Smooth muscle cell (in vitro differentiated cells): ENCODE measurements around the gene ZNF22. TPM values are rescaled to one million over a fixed set of nuclear protein-coding genes. Genes with fewer than 3 reads are reported as not detected.

Experiments used
- DNase-seq: peaks from one replicate; lab custom pipeline; 2025; ENCODE audit not compliant: unreplicated experiment; lab: John Stamatoyannopoulos, UW
- H2AFZ ChIP-seq: fragments of 200-600 bp; sonication (generic); 2 replicates; pipeline ENCODE4 v1.6.0; 2016; ENCODE audit warnings: antibody characterized with exemption, low read depth, mild to moderate bottlenecking
- H3F3A ChIP-seq: fragments of 200-600 bp; sonication (generic); 2 replicates; pipeline ENCODE4 v1.6.0; 2017; ENCODE audit warnings: antibody characterized with exemption, low read depth
- H3K27ac ChIP-seq: fragments of 200-600 bp; sonication (generic); 2 replicates; pipeline ENCODE4 v1.5.1; 2016; ENCODE audit warnings: low read depth, mild to moderate bottlenecking
- H3K27me3 ChIP-seq: fragments of 200-600 bp; sonication (generic); 2 replicates; pipeline ENCODE4 v1.6.1; 2016; ENCODE audit warnings: low read depth, mild to moderate bottlenecking
- H3K36me3 ChIP-seq: fragments of 200-600 bp; sonication (generic); 2 replicates; pipeline ENCODE4 v1.5.1; 2016; ENCODE audit warnings: low read depth
- H3K4me1 ChIP-seq: fragments of 200-600 bp; sonication (generic); 2 replicates; pipeline ENCODE4 v1.5.1; 2016; ENCODE audit warnings: low read depth
- H3K4me2 ChIP-seq: fragments of 200-600 bp; sonication (generic); 2 replicates; pipeline ENCODE4 v1.6.0; 2016; ENCODE audit warnings: mild to moderate bottlenecking
- H3K4me3 ChIP-seq: fragments of 200-600 bp; sonication (generic); 2 replicates; pipeline ENCODE4 v1.5.1; 2016; ENCODE audit warnings: mild to moderate bottlenecking
- H3K79me2 ChIP-seq: fragments of 200-600 bp; sonication (generic); 2 replicates; pipeline ENCODE4 v1.6.0; 2016; ENCODE audit warnings: low read depth, mild to moderate bottlenecking
- H3K9ac ChIP-seq: fragments of 200-600 bp; sonication (generic); 2 replicates; pipeline ENCODE4 v1.6.0; 2016; ENCODE audit warnings: low read depth
- H3K9me3 ChIP-seq: fragments of 200-600 bp; sonication (generic); replicated peaks from 2 replicates; pipeline ENCODE4 v1.5.1; 2016; ENCODE audit warnings: low read depth
- H4K20me1 ChIP-seq: fragments of 200-600 bp; sonication (generic); 2 replicates; pipeline ENCODE4 v1.6.0; 2016; ENCODE audit warnings: low read depth
- WGBS: methylation state at CpG from one replicate; pipeline ENCODE4 v1.1.7; 2016; ENCODE audit warnings: low lambda C conversion rate; 5-methylcytosine and 5-hydroxymethylcytosine counted together
- polyA plus RNA-seq: library from polyadenylated mRNA; unstranded; fragments of >200 nt; fragmentation: Nextera tagmentation; extraction: Ambion mirVana; gene quantifications from 2 replicates; pipeline ENCODE4 v1.2.1, GENCODE V29; 2016
- total RNA-seq: library from RNA; depleted of rRNA; stranded (reverse); fragments of >200 nt; gene quantifications from 2 replicates; pipeline ENCODE4 v1.2.3, GENCODE V29; 2014
- TF ChIP-seq, protein P1 (sequence below): fragments of 200-600 bp; sonication (generic); IDR thresholded peaks from 2 replicates; pipeline ENCODE4 v1.5.1; 2017; ENCODE audit warnings: borderline replicate concordance, mild to moderate bottlenecking, antibody characterized with exemption; ENCODE audit not compliant: insufficient read depth, poor library complexity, severe bottlenecking

ZNF22 gene
- total and polyA plus RNA-seq, 2 experiments from 2014 or later: 30.7 to 38.9 TPM

DNA sequence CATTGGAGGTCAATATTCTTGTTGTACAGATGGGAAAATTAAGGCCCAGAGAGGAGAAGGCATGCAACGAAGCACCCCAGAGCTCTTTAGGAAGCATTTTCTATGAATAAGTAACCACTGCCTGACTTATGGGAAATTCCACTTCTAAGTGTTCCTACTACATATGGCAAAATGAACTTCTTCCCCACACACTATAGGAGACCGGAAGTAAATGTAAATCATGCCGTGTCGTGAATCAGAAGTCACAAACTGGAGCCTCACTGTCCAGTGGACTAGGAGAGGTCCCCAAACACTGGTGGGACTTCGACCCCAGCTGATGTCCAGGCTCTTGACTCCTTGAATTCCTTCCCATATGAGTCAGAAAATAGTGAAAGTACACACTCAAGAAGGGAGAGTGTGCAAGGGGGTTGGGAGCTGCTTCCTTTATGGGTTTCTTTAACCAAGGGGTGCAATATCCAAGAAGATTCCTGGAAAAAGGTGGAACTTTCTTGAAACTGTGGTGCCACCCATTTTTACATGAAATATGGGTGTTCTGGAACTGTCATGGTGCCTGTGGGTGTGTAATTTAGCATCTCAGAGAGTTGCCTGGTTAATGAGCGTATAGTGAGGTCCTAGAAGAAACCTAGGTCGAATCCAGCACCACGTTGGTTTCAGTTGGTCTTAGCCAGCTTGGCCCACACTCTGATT is 34.5 kb upstream of the ZNF22 start:
- H3K4me2 ChIP-seq: peak overlapping the region; percentile 46
- 69% methylated on average over 8 of the region's 8 CpGs for WGBS
- H3K27ac ChIP-seq: no peak overlapping the region
- H3F3A ChIP-seq: no peaks in the 10 kb centered on the region
- H3K9me3 ChIP-seq: no peaks in the 10 kb centered on the region
- H3K36me3 ChIP-seq: no peaks in the 10 kb centered on the region
- H4K20me1 ChIP-seq: no peaks in the 10 kb centered on the region
- H3K9ac ChIP-seq: no peak overlapping the region
- H3K27me3 ChIP-seq: no peaks in the 10 kb centered on the region
- DNase-seq: no peak
- no peak overlapping the region for H2AFZ ChIP-seq
- TF ChIP-seq, protein P1, sequence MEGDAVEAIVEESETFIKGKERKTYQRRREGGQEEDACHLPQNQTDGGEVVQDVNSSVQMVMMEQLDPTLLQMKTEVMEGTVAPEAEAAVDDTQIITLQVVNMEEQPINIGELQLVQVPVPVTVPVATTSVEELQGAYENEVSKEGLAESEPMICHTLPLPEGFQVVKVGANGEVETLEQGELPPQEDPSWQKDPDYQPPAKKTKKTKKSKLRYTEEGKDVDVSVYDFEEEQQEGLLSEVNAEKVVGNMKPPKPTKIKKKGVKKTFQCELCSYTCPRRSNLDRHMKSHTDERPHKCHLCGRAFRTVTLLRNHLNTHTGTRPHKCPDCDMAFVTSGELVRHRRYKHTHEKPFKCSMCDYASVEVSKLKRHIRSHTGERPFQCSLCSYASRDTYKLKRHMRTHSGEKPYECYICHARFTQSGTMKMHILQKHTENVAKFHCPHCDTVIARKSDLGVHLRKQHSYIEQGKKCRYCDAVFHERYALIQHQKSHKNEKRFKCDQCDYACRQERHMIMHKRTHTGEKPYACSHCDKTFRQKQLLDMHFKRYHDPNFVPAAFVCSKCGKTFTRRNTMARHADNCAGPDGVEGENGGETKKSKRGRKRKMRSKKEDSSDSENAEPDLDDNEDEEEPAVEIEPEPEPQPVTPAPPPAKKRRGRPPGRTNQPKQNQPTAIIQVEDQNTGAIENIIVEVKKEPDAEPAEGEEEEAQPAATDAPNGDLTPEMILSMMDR: no peak
- peaks cover 25% of the 10 kb centered on the region for H3K4me1 ChIP-seq
- H3K4me3 ChIP-seq: no peak overlapping the region
- H3K79me2 ChIP-seq: no peaks in the 10 kb centered on the region

DNA sequence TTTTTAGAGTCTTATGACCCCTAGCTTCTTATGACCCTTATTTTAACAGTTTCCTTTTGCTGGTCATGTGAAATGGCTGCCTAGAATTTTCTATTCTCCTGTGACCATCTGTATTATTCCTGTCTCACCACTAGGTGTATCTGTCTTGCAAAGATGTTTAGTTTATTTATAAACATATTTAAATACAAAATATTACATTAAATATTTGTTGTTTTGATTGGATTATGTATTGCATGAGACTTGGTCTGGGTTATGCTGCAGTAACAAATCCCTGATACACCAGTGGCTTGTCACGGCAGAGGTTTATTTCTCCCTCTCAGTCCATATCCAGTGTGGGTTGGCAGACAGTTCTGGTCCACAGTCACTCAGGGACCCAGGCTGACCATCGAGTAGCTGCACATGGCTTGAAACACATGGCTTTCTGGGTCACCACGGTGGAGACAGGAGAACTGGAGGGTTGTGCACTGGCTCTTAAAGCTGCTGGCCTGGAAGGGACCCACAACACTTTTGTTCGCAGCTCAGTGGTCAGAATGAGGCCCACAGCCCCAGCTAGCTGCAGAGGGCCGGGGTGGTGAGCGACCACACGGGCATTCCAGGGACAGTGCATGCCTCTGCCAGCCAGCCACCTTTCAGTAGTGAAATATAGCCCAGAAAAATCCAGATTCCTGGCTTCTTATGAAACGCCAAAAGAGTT is 33.8 kb upstream of the ZNF22 start:
- H3K27ac ChIP-seq: no peak overlapping the region
- H3K36me3 ChIP-seq: no peaks in the 10 kb centered on the region
- no peak overlapping the region for H2AFZ ChIP-seq
- TF ChIP-seq, protein P1: peak; percentile 28
- no peaks in the 10 kb centered on the region for H3F3A ChIP-seq
- H3K27me3 ChIP-seq: no peaks in the 10 kb centered on the region
- no peak for DNase-seq
- no peak overlapping the region for H3K4me2 ChIP-seq
- no peaks in the 10 kb centered on the region for H4K20me1 ChIP-seq
- H3K4me3 ChIP-seq: no peak overlapping the region
- H3K79me2 ChIP-seq: no peaks in the 10 kb centered on the region
- H3K9ac ChIP-seq: no peak overlapping the region
- H3K4me1 ChIP-seq: peaks cover 25% of the 10 kb centered on the region
- H3K9me3 ChIP-seq: no peaks in the 10 kb centered on the region
- WGBS: 92% methylated on average over 8 of the region's 8 CpGs

DNA sequence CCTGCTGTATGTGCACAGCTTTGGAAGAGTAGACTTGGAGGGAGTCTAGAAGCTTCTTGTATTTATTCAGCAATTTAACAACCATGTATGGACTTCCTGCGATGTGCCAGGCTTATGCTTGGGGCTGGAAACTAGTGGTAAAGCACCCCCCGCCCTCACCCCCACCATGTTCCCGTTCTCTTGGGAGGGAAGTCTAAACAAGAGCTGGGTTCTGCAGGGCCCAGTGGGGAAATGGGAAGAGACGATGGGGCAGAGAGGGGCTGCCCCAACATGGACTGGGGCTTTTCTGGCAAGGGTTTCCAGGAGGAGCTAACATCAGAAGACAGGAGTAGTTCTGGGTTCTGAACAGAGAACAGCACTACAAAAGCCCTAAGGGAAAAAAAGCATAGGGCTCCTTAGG is 33.1 kb upstream of the ZNF22 start:
- H3K9ac ChIP-seq: no peak overlapping the region
- H3K27ac ChIP-seq: no peak overlapping the region
- H3K79me2 ChIP-seq: no peaks in the 10 kb centered on the region
- no peak for DNase-seq
- TF ChIP-seq, protein P1: no peak
- H3K4me3 ChIP-seq: no peak overlapping the region
- no peak overlapping the region for H2AFZ ChIP-seq
- H3K4me1 ChIP-seq: peaks cover 25% of the 10 kb centered on the region
- H3K27me3 ChIP-seq: no peaks in the 10 kb centered on the region
- H3K4me2 ChIP-seq: no peak overlapping the region
- H3K9me3 ChIP-seq: no peaks in the 10 kb centered on the region
- H3K36me3 ChIP-seq: no peaks in the 10 kb centered on the region
- 93% methylated on average over 4 of the region's 4 CpGs for WGBS
- no peaks in the 10 kb centered on the region for H3F3A ChIP-seq
- H4K20me1 ChIP-seq: no peaks in the 10 kb centered on the region
